Measurements from ENCODE around the gene RYR2. TPM values are rescaled to one million over a fixed set of nuclear protein-coding genes. Genes with fewer than 3 reads are reported as not detected.

The RYR2 gene
- total RNA-seq, 4 donors from 2014 or later: 0.20 to 0.60 (median 0.32) TPM

DNA sequence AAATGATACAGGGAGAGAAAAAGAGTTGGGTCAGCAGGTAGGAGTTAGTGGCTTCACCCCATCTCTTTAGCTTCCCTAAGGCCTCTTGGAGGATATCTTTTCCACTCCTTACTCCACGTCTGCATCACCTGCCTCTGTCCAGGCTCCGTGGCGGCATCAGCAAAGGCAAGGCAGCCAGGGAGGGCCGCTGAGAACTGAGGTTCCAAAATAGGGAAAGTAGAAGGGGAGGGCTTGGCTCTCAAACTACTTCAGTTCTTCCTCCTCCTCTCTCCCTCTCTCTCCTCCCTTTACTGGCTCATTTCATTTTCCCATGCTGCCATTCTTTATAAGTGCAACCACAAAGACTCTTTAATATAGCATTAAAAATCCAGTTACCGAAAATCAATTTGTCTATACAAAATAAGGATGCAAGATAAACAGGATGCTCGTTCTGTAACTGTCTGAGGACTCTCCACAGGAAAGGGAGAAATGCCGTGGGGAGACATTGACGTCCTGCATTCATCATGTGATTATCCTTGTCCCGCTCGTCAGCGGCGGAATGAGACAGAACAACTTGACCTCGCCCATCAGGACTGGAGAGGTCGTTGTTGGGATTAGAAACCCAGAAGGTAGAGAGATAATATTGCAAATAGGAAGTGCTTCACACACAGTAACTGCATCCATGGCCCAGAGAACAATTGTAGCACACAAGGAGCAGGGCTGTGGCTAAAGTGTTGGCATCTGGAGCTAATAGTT lies 34.7 kb upstream of the RYR2 start:
- Histone ChIP-seq H3K4me1 (no peaks in the 10 kb centered on the region), H3K27me3 (no peaks in the 10 kb centered on the region), H3K4me3 (no peak overlapping the region), H3K9me3 (no peaks in the 10 kb centered on the region), H3K27ac (no peak overlapping the region), H3K36me3 (no peaks in the 10 kb centered on the region)
- no peak for DNase-seq (ENCODE audit: low spot score in 2 of 2)
- TF ChIP-seq EP300 (IDR thresholded peaks at IDR 0.05) (no peak), POLR2A (IDR thresholded peaks at IDR 0.05) (no peak)
- TF ChIP-seq, protein P1, sequence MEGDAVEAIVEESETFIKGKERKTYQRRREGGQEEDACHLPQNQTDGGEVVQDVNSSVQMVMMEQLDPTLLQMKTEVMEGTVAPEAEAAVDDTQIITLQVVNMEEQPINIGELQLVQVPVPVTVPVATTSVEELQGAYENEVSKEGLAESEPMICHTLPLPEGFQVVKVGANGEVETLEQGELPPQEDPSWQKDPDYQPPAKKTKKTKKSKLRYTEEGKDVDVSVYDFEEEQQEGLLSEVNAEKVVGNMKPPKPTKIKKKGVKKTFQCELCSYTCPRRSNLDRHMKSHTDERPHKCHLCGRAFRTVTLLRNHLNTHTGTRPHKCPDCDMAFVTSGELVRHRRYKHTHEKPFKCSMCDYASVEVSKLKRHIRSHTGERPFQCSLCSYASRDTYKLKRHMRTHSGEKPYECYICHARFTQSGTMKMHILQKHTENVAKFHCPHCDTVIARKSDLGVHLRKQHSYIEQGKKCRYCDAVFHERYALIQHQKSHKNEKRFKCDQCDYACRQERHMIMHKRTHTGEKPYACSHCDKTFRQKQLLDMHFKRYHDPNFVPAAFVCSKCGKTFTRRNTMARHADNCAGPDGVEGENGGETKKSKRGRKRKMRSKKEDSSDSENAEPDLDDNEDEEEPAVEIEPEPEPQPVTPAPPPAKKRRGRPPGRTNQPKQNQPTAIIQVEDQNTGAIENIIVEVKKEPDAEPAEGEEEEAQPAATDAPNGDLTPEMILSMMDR (IDR thresholded peaks at IDR 0.05): no peak
- WGBS, 2 donors: 65 to 68% methylated on average over 14 of the region's 14 CpGs

GRCh38 chr1:237009611-237010010 lies 32.4 kb upstream of the RYR2 start:
- Histone ChIP-seq H3K4me1 (no peaks in the 10 kb centered on the region), H3K27ac (no peak overlapping the region), H3K27me3 (no peaks in the 10 kb centered on the region), H3K36me3 (no peaks in the 10 kb centered on the region), H3K9me3 (no peaks in the 10 kb centered on the region), H3K4me3 (no peak overlapping the region)
- WGBS, 2 donors: 92 to 93% methylated on average over 4 of the region's 4 CpGs
- TF ChIP-seq EP300 (IDR thresholded peaks at IDR 0.05) (no peak), POLR2A (IDR thresholded peaks at IDR 0.05) (no peak)
- TF ChIP-seq, protein P1 (IDR thresholded peaks at IDR 0.05): no peak
- DNase-seq (ENCODE audit: low spot score in 2 of 2): no peak

GRCh38 chr1:237011432-237011831 lies 30.6 kb upstream of the RYR2 start:
- H3K36me3 ChIP-seq: no peaks in the 10 kb centered on the region
- TF ChIP-seq EP300 (IDR thresholded peaks at IDR 0.05): no peak
- TF ChIP-seq, protein P1 (IDR thresholded peaks at IDR 0.05): no peak
- TF ChIP-seq POLR2A (IDR thresholded peaks at IDR 0.05): no peak
- no peak overlapping the region for H3K4me3 ChIP-seq
- WGBS, 2 donors: 59 to 77% methylated on average over 3 of the region's 3 CpGs
- H3K27ac ChIP-seq: peak overlapping the region in 2 of 4 donors; percentile 10 to 30
- H3K9me3 ChIP-seq: no peaks in the 10 kb centered on the region
- no peaks in the 10 kb centered on the region for H3K27me3 ChIP-seq
- no peaks in the 10 kb centered on the region for H3K4me1 ChIP-seq
- DNase-seq (ENCODE audit: low spot score in 2 of 2): no peak

GRCh38 chr1:237012361-237012760 lies 29.6 kb upstream of the RYR2 start:
- no peaks in the 10 kb centered on the region for H3K36me3 ChIP-seq
- no peak overlapping the region for H3K4me3 ChIP-seq
- no peaks in the 10 kb centered on the region for H3K27me3 ChIP-seq
- TF ChIP-seq EP300 (IDR thresholded peaks at IDR 0.05) (no peak), POLR2A (IDR thresholded peaks at IDR 0.05) (no peak)
- TF ChIP-seq, protein P1 (IDR thresholded peaks at IDR 0.05): no peak
- 81 to 83% methylated on average over 5 of the region's 5 CpGs for WGBS, 2 donors
- DNase-seq (ENCODE audit: low spot score in 2 of 2): no peak
- no peaks in the 10 kb centered on the region for H3K9me3 ChIP-seq
- no peaks in the 10 kb centered on the region for H3K4me1 ChIP-seq
- H3K27ac ChIP-seq: no peak overlapping the region

- TF ChIP-seq POLR2A (IDR thresholded peaks at IDR 0.05): no peak
- TF ChIP-seq, protein P1 (IDR thresholded peaks at IDR 0.05): no peak
- TF ChIP-seq EP300 (IDR thresholded peaks at IDR 0.05): no peak
- no peaks in the 10 kb centered on the region for H3K36me3 ChIP-seq
- H3K4me3 ChIP-seq: no peak overlapping the region
- WGBS, 2 donors: 54 to 55% methylated on average over 15 of the region's 15 CpGs
- DNase-seq (ENCODE audit: low spot score in 2 of 2): no peak
- H3K9me3 ChIP-seq: no peaks in the 10 kb centered on the region
- no peaks in the 10 kb centered on the region for H3K4me1 ChIP-seq
- H3K27me3 ChIP-seq: no peaks in the 10 kb centered on the region
- no peak overlapping the region for H3K27ac ChIP-seq
Observed at GRCh38 chr1:237012788-237013383, 29.1 kb upstream of the RYR2 start.

Data from tibial nerve (tissue), 4 donors.